ENCODE data around the gene SLC48A1. TPM values are rescaled to one million over a fixed set of nuclear protein-coding genes. Genes with fewer than 3 reads are reported as not detected.

Gene SLC48A1
- polyA plus RNA-seq, 3 donors: 9.4 to 19.6 (median 15.8) TPM

GRCh38 chr12:47730341-47730744, 42.7 kb upstream of the SLC48A1 start:
- TF ChIP-seq CTCF (IDR thresholded peaks at IDR 0.05): no peak
- DNase-seq: no peak

GRCh38 chr12:47731723-47732122, 41.3 kb upstream of the SLC48A1 start:
- H3K27ac Mint-ChIP-seq: peak overlapping the region in 1 of 7 donors; percentile 20
- 90% methylated on average over 3 of the region's 5 CpGs for WGBS (ENCODE audit: insufficient coverage)
- no peak for DNase-seq

More at GRCh38 chr12:47730341-47730744, 42.7 kb upstream of the SLC48A1 start:
- Mint-ChIP-seq H3K27ac (peak overlapping the region in 1 of 7 donors; percentile 37), H3K4me3 (no peak overlapping the region), H3K36me3 (peaks cover 6 to 11% of the 10 kb centered on the region in 2 donors), H3K27me3 (ENCODE audit: low read depth in 3 of 3) (peaks cover under 1 to 7% (median 4%) of the 10 kb centered on the region in 3 donors), H3K4me1 (peaks cover 20% of the 10 kb centered on the region), H3K9me3 (no peaks in the 10 kb centered on the region)
- Histone ChIP-seq H4K20me1 (ENCODE audit: insufficient read depth, low read length) (no peaks in the 10 kb centered on the region), H3K9ac (ENCODE audit: insufficient read depth, low read length, poor library complexity, severe bottlenecking) (no peak overlapping the region), H3K9me3 (replicated peaks in 1 of 2; ENCODE audit: control insufficient read depth in 1 of 2, insufficient read depth in 1 of 2, low read length in 2 of 2) (no peaks in the 10 kb centered on the region), H3K4me2 (replicated peaks; ENCODE audit: extremely low read depth, low read length, poor library complexity, severe bottlenecking) (no peak overlapping the region), H3K4me3 (replicated peaks in 1 of 3; ENCODE audit: low read depth in 2 of 3, low read length in 3 of 3) (no peak overlapping the region), H3K36me3 (replicated peaks in 1 of 2; ENCODE audit: control insufficient read depth in 1 of 2, insufficient read depth in 2 of 2, low read length in 2 of 2) (peaks cover 0 to 7% of the 10 kb centered on the region in 2 donors), H3K4me1 (ENCODE audit: control insufficient read depth in 1 of 2, insufficient read depth in 2 of 2, low read length in 2 of 2) (peaks cover 13 to 22% of the 10 kb centered on the region in 2 donors), H2AFZ (ENCODE audit: insufficient read depth, low read depth, low read length, poor library complexity, severe bottlenecking) (no peak overlapping the region), H3K27me3 (ENCODE audit: control insufficient read depth in 2 of 2, insufficient read depth in 2 of 2, low read length in 2 of 2) (no peaks in the 10 kb centered on the region), H3K27ac (ENCODE audit: low read depth in 1 of 2, low read length in 2 of 2) (no peak overlapping the region), H3K79me2 (ENCODE audit: insufficient read depth, low read length) (no peaks in the 10 kb centered on the region)
- WGBS (ENCODE audit: insufficient coverage): 98% methylated on average over 6 of the region's 8 CpGs
- intact Hi-C loops (cut with micrococcal nuclease): no loop called here

More at GRCh38 chr12:47731723-47732122, 41.3 kb upstream of the SLC48A1 start:
- no peak overlapping the region for H3K4me3 Mint-ChIP-seq
- Histone ChIP-seq H4K20me1 (ENCODE audit: insufficient read depth, low read length) (no peaks in the 10 kb centered on the region), H3K4me2 (replicated peaks; ENCODE audit: extremely low read depth, low read length, poor library complexity, severe bottlenecking) (no peak overlapping the region), H3K9me3 (replicated peaks in 1 of 2; ENCODE audit: control insufficient read depth in 1 of 2, insufficient read depth in 1 of 2, low read length in 2 of 2) (no peaks in the 10 kb centered on the region), H3K27me3 (ENCODE audit: control insufficient read depth in 2 of 2, insufficient read depth in 2 of 2, low read length in 2 of 2) (no peaks in the 10 kb centered on the region), H3K9ac (ENCODE audit: insufficient read depth, low read length, poor library complexity, severe bottlenecking) (no peak overlapping the region), H3K27ac (ENCODE audit: low read depth in 1 of 2, low read length in 2 of 2) (no peak overlapping the region), H2AFZ (ENCODE audit: insufficient read depth, low read depth, low read length, poor library complexity, severe bottlenecking) (no peak overlapping the region), H3K4me3 (replicated peaks in 1 of 3; ENCODE audit: low read depth in 2 of 3, low read length in 3 of 3) (no peak overlapping the region), H3K4me1 (ENCODE audit: control insufficient read depth in 1 of 2, insufficient read depth in 2 of 2, low read length in 2 of 2) (peaks cover 22 to 32% of the 10 kb centered on the region in 2 donors), H3K36me3 (replicated peaks in 1 of 2; ENCODE audit: control insufficient read depth in 1 of 2, insufficient read depth in 2 of 2, low read length in 2 of 2) (peaks cover 0 to 7% of the 10 kb centered on the region in 2 donors), H3K79me2 (ENCODE audit: insufficient read depth, low read length) (no peaks in the 10 kb centered on the region)
- H3K4me1 Mint-ChIP-seq: peaks cover 28% of the 10 kb centered on the region
- intact Hi-C loops (cut with micrococcal nuclease): no loop called here
- no peak for TF ChIP-seq CTCF (IDR thresholded peaks at IDR 0.05)
- peaks cover 1 to 6% (median 4%) of the 10 kb centered on the region in 3 donors for H3K27me3 Mint-ChIP-seq (ENCODE audit: low read depth in 3 of 3)
- no peaks in the 10 kb centered on the region for H3K9me3 Mint-ChIP-seq
- H3K36me3 Mint-ChIP-seq: peaks cover 6 to 11% of the 10 kb centered on the region in 2 donors

Data from CD14-positive monocyte (primary cell).